Neural cell (in vitro differentiated cells): ENCODE data around the gene IP6K2.
"Not testable (repeated sequence)": the region's sequence is repeated elsewhere in the genome, so short reads cannot be mapped to it uniquely, and the experiment has no call there.

Source experiments
- CTCF ChIP-seq: fragments of 450-650 bp; IDR thresholded peaks from 2 replicates; pipeline ENCODE4 v1.5.1; 2014; ENCODE audit warnings: antibody characterized with exemption, mild to moderate bottlenecking, moderate library complexity; ENCODE audit not compliant: poor library complexity, severe bottlenecking
- EZH2 ChIP-seq: fragments of 200-600, 300-800 bp; shearing (Covaris generic), sonication (generic); IDR thresholded peaks from 2 replicates; pipeline ENCODE4 v1.6.1; 2014; ENCODE audit warnings: antibody characterized with exemption, low read length, borderline replicate concordance, mild to moderate bottlenecking; ENCODE audit not compliant: insufficient read depth, poor library complexity, severe bottlenecking

DNA sequence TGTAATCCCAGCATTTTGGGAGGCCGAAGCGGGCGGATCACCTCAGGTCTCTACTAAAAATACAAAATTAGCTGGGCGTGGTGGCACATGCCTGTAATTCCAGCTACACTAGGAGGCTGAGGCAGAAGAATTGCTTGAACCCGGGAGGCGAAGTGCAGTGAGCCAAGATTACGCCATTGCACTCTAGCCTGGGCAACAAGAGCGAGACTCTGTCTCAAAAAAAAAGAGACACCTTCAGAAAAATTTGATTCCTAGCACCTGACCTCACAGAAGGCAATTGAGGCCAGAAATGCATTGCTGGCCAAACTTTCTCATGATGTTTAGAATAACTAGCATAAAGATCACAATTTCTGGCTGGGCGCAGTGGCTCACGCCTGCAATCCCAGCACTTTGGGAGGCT is 24.2 kb upstream of the IP6K2 start:
- not testable (repeated sequence) for TF ChIP-seq CTCF, EZH2
